Stimulated activated naive CD4-positive, alpha-beta T cell (primary cell): Measurements from ENCODE around the gene CLDN22.

ENCODE experiments used
- DNase-seq, 6 experiments: peaks; one replicate each; lab custom pipeline; 2025; lab: John Stamatoyannopoulos, UW

CLDN22 gene

DNA sequence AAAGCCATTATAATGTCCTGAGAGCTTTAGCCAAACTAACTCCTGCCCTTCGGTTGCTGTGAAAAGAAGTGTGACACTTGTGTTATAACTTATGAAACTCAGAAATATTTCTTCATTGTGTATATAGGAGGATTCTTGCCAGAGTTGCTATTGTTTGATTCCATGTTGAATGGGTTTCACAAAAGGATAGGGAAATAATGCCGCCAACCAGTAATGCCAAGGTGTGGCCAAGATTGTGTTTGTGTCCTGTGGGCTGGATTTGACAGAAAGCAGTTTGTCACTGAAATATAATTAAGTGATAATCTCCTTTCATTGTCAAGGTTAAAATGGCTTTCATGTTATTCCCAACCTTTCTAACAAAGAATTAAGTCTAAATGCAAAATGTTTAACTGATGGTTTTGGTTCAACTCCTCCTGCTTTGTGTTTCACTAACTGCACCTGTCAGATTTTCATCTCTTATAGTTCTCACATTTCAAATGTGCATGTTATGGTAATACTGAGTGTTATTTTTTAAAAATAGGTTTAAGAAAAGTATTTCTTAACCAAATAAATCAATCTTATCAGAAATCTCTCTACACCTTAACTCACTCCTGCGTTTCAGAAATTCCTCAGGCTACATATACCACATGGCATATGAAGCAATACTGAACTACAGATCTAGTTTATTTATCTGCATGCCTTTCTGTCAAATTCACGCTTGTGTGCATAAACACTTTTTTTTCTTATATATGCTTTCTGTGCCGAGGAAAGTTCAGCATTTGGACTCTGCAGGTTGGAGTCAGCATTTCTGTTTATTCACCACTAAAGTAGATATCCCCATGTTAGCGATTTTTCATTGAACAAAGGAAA lies at the start of gene CLDN22:
Gene CLDN22 (minus strand): TSS at position 66 of the 849 bp plus-strand sequence. CDS start 58 bp downstream, at position 8.
- no peak for DNase-seq

DNA sequence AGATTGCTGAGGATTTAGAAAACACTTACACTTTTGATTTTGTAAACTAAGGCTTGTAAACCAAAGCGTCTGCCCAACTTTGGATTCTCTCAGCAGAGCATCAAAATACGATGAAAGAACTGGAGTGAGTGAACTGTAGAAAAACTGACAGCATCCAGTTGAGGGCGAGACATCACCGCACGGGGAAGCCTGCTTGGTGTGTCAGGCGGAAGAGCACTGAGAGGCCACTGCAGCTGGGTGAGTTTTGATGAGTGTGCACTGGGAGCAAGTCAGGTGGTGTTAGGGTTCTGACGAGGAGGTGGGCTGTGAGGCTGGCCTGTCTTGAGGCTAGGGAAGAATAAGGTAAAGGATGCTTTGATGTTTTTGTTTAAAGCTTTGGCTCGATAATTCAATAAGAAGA lies 49.0 kb upstream of the CLDN22 start:
- no peak for DNase-seq

DNA sequence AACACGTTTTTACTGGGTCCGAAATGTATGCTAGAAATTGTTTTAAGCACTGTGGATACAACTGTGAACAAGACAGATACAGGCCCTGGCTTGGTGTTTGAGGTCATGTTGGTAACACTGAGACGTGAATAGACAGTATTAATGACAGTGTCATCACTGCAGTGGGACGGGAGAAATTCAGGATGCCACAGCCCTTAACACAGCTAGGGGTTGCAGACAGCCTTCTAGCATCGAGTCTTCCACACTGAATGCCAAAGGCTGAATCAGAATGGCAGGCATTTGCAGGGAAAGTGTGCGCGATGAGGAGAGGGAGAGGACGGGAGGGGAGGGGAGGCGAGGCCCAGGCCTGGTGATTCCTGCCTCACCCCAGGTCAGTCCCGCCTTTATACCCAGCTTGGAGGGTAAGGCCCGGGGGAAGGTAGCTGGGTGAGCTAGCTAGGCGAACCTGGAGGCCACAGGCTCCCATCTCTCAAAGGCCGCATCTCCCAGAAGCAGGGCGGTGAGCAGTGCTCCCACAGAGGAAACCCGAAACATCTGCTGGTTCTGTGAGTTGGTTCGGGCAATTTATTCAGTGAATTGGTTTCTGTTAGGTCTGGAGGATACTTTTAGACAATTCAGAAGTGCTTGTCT lies 46.2 kb upstream of the CLDN22 start:
- no peak for DNase-seq

DNA sequence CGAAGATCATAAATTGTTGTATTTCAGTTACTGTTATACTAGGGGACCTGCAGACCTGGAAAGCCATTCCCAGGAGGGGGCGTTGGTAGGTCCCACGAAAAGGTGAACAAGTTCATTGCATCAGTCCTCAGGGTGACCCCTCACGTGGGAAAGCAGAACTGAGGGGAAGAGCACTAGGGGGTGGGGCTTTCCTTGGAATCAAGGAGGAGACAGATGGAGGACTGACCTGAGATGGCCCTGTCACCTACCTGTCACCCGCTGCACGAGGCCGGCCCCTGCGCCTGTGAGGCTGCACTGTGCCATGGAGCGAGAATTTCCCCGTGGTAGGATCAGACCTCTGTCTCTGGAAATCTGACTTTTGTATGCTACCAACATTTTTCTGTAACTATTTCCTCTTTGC lies 43.9 kb upstream of the CLDN22 start:
- no peak for DNase-seq

DNA sequence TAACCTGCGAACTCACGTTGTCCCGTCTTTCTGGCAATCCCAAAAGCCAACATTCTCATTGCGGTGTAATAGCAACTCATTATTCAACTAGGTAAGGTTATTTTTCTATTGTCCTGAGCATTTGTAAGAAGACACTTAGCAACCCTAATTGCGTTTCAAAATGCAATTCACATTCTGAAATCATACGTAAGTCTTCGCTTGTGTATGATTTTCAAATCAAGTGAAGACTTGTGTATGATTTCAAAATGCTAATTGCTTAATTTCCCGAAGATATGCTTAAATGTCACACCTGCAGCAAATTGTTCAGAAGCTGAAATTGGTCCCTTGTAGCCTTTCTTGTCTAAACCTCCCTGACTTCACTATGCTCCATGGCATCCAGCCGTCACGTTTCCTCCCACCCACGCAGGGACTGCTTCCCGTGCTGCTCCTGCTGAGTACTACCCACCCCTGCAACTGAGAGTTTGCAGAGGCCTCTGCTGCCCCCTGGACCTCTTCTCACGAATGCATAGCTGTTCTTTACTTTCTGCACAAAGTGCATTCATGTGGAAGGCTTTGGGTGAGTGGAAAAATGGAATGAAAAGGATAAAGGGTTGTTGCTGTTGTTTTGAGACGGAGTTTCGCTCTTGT lies 43.0 kb upstream of the CLDN22 start:
- DNase-seq: no peak

DNA sequence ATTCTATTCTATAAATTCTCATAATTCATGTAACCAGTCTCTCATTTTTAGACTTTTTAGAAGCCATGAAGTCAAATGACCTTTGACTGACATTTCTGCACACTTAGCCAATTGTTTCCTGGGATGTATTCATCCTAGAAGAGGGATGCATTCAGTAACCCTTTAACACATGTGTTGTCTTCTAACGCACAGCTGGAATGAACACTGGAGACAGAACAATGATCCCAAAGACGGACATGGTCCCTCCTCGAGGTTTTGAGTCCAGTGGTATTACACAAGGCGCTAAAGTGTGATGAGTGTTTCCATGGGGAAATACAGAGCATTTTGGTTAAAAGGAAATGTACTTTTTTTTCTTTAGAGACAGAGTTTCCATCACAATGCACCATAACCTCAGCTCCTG lies 42.0 kb upstream of the CLDN22 start:
- DNase-seq: no peak

DNA sequence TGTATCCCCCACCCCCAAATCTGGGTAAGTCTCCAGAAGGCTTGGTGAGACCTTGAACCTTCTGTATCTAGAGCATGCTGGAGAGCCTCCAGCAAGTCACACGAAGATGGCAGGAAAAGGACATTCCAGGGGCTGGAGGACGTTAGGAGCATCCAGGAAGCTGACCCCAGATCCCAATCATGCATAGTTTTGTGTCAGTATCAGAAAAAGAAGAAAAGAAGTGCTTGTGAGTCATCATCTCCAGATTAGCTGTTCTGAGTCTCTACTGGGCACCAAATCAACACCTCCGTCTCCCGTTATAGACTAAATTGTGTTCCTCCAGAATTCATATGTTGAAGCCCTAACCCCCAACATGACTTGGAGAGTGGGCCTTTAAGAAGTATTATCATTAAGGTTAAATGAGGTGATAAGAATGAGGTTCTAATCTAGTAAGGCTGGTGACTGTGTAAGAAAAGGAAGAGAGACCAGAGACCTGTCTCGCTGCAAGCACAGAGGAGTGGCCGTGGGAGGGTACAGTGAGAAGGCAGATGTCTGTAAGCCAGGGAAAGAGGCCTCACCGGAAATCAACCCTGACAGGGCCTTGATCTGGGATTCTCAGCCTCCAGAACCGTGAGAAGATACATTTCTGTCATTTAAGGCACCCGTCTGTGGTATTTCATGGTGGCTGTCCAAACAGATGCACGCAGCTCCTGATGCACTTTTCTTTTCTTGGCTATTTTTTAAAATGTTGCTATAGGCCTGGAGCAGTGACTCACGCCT lies 40.3 kb upstream of the CLDN22 start:
- DNase-seq: no peak

DNA sequence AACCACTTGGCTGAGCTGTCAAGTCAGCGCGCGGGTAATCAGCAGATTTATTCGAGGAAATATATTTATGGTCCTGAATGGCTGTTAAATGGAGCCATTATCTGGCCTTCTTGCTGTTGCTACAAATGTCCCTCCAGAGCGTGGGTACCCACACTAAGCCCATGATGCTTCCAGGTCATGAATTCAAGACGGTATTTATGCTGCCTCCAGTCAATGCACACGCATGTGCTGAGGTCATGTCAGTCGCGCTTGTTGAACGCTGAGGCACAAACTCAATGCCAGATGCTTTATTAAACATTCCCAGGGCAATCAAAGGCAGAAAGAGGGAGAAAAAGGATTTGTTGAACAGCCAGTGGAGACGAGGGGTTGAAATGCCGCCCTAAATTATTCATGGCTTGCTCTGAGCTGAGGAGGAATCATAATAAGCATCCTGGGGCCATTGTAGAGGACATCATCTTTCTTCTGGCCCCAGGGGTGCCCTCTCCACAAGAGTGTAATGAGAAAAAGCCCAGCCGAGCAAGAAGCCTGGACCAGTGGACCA lies 38.2 kb upstream of the CLDN22 start:
- DNase-seq: no peak

DNA sequence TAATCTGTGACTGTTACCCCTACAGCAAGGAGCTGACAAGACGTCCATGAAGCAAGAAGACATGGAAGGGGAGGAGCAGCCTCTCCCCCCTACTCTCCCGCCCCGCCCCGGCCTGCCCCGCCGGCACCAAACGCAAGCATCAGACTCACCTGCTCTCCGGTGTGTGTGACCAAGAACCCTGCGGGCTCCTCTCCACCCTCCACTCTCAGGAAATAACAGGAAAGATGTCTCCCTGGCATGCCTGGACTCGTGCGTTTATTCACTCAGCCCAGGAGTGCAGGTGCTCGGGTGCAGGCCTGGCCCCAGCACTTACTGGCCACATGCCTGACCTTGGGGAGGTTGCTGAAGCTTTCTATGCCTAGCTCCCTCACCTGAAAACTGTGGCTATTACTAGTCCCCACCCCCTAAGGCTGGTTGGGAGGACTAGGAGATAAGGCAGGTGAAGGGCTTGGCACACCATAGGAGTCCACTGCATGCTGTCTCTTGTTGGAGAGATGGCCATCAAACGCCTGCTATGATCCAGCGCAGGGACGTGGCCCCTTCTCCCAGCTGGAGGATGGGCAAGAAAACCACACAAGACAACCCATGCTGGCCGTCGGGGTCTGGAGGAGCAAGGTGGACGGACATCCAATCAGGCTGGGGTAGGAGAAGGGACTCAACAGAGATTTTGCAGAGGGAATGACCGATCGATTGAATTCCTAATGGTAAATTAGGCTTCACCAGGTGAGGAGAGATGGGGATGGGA lies 37.0 kb upstream of the CLDN22 start:
- DNase-seq: no peak

DNA sequence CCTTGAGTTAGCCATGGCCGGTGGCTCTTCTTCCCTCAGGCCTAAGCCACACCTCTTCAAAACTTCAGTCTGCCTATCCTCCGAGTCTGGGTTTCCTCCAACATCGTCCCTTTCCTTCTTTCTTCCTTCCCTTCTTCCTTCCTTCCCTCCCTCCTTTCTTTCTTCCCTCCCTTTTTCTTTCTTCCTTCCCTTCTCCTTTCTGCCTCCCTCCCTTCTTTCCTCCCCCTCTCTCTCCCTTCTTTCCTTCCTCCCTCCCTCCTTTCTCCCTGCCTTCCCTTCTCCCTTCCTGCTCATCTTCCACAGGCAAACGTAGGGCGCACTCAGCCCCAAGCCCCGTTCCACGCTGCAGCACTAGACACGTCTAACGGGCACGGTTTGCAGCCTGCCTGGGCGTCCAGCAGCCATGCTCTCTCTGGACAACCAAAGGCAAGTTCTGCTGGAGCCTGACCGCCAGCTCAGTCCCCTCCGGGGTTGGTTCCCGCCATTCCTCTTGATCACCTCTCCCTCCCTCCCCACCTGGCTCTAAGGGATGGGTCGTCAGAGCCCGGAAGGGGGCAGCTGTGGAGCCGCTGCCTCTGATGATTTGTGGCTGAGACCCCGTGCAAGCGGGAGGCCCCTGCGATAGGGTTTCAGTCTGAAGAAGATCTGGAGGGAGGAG lies 36.2 kb upstream of the CLDN22 start:
- DNase-seq: no peak

DNA sequence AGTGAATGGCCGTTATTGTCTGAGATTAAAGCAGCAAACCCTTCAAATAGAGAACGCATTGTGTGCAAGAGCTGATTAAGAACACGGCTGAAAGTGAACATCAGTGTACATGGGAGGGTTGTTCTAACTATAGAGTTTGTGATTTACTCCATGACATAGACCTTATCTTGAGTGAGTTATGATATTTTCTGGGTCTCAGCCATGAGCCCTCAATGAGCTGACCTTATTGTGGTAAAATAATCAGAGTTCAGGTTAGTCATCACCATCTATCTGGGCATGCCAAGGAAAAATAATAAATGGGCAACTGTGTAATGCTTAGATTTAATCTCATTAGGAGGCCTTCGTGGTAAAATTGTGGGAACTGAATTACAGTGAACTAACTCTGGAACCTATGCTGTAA lies 35.3 kb upstream of the CLDN22 start:
- no peak for DNase-seq

DNA sequence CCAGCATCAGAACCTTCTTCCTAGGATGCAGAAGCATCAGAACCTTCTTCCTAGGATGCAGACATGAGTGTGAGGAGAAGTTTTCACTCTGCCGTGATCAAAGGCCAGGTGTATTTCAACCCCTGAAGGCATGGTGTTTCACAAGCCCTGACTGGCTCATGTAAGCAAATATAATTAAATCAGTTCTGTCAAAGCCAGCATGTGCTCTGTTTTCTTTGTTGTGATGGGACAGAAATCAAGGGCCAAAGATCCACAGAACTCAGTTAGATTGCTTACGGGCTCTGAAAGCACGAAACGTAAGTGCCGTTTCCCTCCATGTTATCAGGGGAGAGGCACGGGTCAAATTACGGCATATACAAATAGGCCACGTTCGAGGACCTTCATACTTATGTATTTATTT lies 34.1 kb upstream of the CLDN22 start:
- DNase-seq: no peak

DNA sequence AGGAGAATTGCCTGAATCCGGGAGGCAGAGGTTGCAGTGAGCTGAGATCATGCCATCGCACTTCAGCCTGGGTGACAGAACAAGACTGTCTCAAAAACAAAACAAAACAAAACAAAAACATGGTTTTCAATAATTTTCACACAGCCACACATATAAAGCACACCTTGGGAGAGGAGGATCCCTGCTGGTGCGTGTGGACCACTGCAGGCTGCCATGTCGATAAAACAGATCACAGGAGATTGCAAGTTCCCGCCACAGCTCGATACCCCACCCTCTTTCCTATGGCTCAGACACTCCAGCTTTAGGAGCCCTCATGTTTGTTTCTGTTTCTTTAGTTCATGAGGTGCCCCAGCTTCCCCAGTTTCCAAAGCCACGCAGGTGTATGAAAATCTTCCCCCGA lies 33.5 kb upstream of the CLDN22 start:
- DNase-seq: no peak

DNA sequence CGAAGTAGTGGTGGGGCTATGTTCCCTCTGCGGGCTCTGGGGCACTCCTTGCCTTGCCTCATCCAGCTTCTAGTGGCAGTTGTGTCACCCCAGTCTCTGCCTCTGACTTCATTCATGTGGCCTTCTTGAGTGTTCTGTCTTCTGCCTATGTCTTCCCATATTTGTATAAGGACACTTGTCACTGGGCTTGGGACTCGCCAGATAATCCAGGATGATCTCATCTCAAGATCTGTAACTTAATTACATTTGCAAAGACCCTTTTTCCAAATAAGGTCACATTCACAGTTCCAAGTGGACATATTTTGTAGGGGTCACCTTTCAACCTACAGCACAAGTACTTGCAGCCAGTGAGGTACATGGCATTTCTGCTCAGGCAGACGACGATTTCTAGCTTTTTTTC lies 32.5 kb upstream of the CLDN22 start:
- DNase-seq: no peak

DNA sequence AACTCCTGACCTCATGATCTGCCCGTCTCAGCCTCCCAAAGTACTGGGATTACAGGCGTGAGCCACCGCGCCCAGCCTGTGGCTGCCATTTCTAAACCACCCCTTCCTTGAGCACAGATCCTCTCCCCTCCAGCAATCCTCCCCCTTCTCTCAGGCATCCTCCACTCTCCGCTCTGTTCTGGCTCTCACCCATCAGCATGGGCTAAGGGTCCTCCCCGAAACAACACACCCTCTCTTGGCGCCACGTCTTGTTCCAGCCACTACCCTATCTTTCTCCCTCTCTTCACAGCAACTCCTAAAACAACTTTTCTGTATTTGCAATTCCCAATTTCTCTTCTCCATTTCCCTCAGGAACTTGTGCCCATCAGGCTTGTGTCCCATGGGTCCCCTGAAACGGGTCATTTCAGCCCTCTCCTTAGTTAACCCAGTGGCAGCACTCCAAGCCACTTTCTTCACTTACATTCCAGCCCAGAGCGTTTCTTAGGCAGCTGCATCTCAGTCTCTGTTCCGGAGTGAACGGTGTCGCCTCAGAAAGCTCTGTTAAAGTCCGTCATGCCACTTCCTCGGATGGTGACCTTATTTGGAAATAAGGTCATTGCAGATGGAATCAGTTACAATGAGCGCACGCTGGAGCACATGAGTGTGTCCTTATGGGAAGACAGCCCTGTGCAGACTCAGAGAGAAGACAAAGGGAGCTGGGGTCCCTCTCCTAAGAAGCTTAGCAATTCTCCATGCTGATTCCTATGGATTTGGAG lies 30.4 kb upstream of the CLDN22 start:
- no peak for DNase-seq

DNA sequence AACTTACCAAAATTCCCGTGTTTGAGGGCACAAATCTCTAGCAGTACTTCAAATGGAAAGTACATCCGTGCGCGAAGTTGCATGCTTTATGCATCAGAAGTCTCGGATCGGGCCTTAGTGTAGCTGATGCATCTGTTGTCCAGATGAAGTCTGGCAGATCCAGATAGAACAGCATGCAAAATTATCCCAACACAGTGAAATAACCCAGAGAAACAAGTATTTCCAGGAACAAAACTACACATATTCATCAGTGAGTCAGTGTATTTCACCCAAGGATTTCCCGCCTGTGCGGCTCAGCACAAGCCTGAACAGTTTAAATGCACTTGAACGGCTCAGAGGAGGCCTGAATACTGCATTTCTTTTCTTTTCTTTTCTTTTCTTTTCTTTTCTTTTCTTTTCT lies 29.6 kb upstream of the CLDN22 start:
- no peak for DNase-seq

DNA sequence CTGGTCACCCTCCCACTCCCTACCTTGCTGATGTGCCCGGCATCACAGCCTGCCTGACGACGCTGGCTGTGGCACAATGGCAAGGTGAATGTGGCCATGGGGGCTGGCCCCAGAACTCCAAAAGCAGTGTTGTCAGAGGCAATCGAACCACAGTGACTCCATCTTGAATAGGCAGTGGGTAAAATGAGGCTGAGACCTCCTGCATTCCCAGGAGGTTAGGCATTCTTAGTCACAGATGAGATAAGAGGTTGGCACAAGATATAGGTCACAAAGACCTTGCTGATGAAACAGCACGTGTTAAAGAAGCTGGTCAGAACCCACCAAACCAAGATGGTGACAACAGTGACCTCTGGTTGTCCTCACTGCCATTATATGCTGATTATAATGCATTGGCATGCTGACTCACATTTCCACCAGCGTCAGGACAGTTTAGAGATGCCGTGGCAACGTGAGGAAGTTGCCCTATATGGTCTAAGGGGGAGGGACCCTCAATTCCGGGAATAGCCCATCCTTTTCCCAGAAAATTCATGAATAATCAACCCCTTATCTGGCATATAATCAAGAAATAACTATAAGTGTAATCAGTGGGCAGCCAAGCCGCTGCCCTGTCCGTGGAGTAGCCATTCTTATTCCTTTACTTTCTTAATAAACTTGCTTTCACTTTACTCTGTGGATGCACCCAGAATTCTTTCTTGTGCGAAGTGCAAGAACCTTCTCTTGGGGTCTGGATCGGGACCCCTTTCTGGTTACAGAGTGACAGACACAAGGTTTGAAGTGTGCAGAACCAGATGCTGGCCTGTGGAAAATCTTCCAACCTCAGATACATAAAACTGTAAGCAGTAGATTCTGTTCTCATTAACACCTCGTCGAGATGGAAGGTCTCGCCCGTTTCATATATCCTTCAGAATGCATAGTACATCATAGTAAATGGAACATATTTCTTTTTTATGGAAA lies 28.9 kb upstream of the CLDN22 start:
- no peak for DNase-seq

DNA sequence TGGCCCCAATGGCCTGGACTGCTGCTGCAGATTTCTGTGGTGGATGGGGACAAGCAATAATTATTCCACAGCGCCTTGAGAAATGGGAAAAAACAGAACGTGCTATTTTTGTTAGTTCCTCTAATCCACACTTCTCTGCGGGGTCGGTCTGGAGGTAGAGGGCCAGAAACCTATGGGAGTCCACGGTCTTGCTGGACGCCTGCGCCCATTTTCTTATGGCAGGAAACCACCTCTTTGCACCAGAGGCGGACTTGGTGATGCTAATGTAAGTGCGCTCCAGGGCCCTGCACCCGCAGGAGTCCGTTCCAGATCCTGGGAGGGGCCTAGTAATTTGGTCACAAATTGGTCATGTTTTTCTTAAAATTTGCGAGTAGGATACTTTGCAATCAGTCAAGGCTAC lies 28.1 kb upstream of the CLDN22 start:
- no peak for DNase-seq

DNA sequence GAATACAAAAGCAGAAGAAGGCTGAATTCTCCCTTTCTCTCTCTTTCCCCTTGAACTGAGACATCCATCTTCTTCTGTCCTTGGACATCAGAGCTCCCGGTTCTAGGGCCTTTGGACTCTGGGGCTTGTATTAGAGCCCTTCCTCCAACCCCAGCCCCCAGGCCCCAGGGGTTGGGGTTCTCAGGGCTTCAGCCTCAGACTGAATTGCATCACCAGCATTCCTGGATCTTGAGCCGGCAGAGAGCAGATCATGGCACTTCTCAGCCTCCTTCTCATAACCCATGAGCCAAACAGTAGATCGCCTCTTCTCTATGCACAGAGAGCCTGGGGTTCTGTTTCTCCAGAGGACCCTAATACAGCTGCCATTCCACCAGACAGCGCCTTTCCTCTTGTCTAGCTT lies 27.5 kb upstream of the CLDN22 start:
- DNase-seq: no peak
